OCI-LY1 (cell line): Measurements from ENCODE around the gene QRICH1.

Experiments
- H2AFZ ChIP-seq: fragments of 200-600 bp; sonication (generic), shearing (Covaris generic); 2 replicates; pipeline ENCODE4 v1.6.0; 2014; ENCODE audit warnings: antibody characterized with exemption, mild to moderate bottlenecking, low read length
- H3F3A ChIP-seq: fragments of 200-600 bp; sonication (generic), shearing (Covaris generic); 2 replicates; pipeline ENCODE4 v1.6.0; 2014; ENCODE audit warnings: mild to moderate bottlenecking, antibody characterized with exemption, low read length, moderate library complexity; ENCODE audit not compliant: insufficient read depth
- H3K27ac ChIP-seq: fragments of 200-600 bp; sonication (generic); 2 replicates; pipeline ENCODE4 v1.5.1; 2014; ENCODE audit warnings: low read length, mixed run types, mild to moderate bottlenecking, low read depth; ENCODE audit not compliant: poor library complexity, severe bottlenecking
- H3K27me3 ChIP-seq: fragments of 200-600 bp; sonication (generic); 2 replicates; pipeline ENCODE4 v1.6.0; 2014; ENCODE audit warnings: antibody characterized with exemption, mild to moderate bottlenecking, low read length, moderate library complexity; ENCODE audit not compliant: insufficient read depth
- H3K36me3 ChIP-seq: fragments of 200-600 bp; sonication (generic); 2 replicates; pipeline ENCODE4 v1.6.1; 2014; ENCODE audit warnings: mild to moderate bottlenecking, antibody characterized with exemption, low read length, moderate library complexity, mixed read lengths; ENCODE audit not compliant: insufficient read depth
- H3K4me1 ChIP-seq: fragments of 200-600 bp; sonication (generic); 2 replicates; pipeline ENCODE4 v1.5.1; 2014; ENCODE audit warnings: mild to moderate bottlenecking, low read length, moderate library complexity; ENCODE audit not compliant: insufficient read depth, severe bottlenecking
- H3K4me2 ChIP-seq: fragments of 200-600 bp; sonication (generic), shearing (Covaris generic); 2 replicates; pipeline ENCODE4 v1.6.1; 2014; ENCODE audit warnings: low read length
- H3K4me3 ChIP-seq: fragments of 200-600 bp; sonication (generic); 2 replicates; pipeline ENCODE4 v1.5.1; 2014; ENCODE audit warnings: low read length, low read depth, mild to moderate bottlenecking, mixed read lengths; ENCODE audit not compliant: poor library complexity, severe bottlenecking
- H3K79me2 ChIP-seq: fragments of 200-600 bp; shearing (Covaris generic); 2 replicates; pipeline ENCODE4 v1.6.1; 2016; ENCODE audit warnings: mixed run types, low read length, mixed read lengths; ENCODE audit not compliant: insufficient read depth
- H3K9ac ChIP-seq: fragments of 200-600 bp; sonication (generic), shearing (Covaris generic); 2 replicates; pipeline ENCODE4 v1.6.1; 2014; ENCODE audit warnings: mild to moderate bottlenecking, low read length, mixed read lengths
- H3K9me2 ChIP-seq: fragments of 200-600 bp; sonication (generic), shearing (Covaris generic); 2 replicates; pipeline ENCODE4 v1.6.1; 2014; ENCODE audit warnings: low read depth, mild to moderate bottlenecking, low read length, mixed read lengths
- H3K9me3 ChIP-seq: fragments of 200-600 bp; shearing (Covaris generic); 2 replicates; pipeline ENCODE4 v1.6.1; 2014; ENCODE audit warnings: low read length, mixed read lengths
- H4K20me1 ChIP-seq: fragments of 200-600 bp; sonication (generic), shearing (Covaris generic); 2 replicates; pipeline ENCODE4 v1.6.0; 2016; ENCODE audit warnings: mild to moderate bottlenecking, low read length; ENCODE audit not compliant: insufficient read depth
- EZH2 ChIP-seq: fragments of 200-600 bp; sonication (generic), shearing (Covaris generic); IDR thresholded peaks from 2 replicates; pipeline ENCODE4 v1.8.0; 2017; ENCODE audit warnings: borderline replicate concordance, mixed run types, mild to moderate bottlenecking, antibody characterized with exemption, low read length, moderate library complexity, mixed read lengths
- TF ChIP-seq, protein P1 (sequence below): fragments of 200-600 bp; sonication (generic), shearing (Covaris generic); IDR thresholded peaks from 2 replicates; pipeline ENCODE4 v1.5.1; 2017; ENCODE audit warnings: mild to moderate bottlenecking, antibody characterized with exemption, low read length, moderate library complexity, mixed read lengths

The QRICH1 gene

GRCh38 chr3:48999085-48999858 lies 94.6 kb downstream of the QRICH1 start:
- H3K4me3 ChIP-seq: no peak overlapping the region
- no peak overlapping the region for H3K9ac ChIP-seq
- no peak overlapping the region for H3K27ac ChIP-seq

DNA sequence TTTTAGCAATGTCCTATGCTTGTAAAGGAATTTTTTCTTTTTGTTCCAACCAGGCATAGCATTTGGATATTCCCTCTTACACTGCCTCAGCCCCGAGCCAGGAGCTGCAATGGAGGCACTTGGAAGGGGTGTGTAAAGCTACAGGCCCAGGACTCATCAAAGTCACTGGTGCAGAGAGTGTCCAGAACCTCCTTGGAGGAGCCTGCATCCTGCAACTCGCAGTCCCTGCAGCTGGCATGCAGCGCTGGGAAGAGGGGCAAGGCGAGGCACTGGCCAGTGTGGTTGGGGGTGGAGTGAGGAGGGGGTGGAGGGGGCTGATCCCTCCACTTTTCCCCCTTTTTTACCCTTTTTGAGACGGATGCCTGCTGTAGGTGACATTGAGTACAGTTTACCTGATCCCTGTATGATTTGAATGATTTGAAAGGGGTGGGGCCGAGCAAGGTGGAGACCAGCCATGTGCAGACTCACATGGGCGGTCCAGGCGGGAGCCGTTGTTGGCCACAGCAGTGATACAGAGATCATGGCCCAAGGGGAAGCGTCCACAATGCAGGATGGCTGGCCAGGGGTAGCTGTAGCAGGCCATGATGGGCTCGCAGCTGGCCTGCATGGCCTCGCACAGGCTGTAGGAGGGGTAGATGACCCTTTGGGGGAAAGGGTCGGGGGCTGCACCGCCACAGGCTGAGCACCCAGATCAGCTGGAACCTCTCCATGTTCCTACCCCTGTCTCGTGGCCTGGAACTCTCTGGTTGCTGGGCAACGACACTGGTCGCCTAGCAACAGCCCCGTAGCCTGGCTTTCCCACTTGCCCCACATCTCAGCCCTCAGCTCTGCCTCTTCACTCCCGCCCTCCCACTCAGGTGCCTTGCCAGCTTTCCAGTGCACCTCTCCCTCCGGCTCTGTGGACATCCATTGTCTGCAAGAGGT lies 95.9 kb downstream of the QRICH1 start:
- no peaks in the 10 kb centered on the region for H3F3A ChIP-seq
- H3K4me1 ChIP-seq: no peaks in the 10 kb centered on the region
- H3K36me3 ChIP-seq: peaks cover 19% of the 10 kb centered on the region; the same call in 1 of the 2 replicates
- H4K20me1 ChIP-seq: no peaks in the 10 kb centered on the region
- H3K4me2 ChIP-seq: no peak overlapping the region
- H3K9me3 ChIP-seq: no peaks in the 10 kb centered on the region
- H3K9me2 ChIP-seq: no peaks in the 10 kb centered on the region
- TF ChIP-seq, protein P1, sequence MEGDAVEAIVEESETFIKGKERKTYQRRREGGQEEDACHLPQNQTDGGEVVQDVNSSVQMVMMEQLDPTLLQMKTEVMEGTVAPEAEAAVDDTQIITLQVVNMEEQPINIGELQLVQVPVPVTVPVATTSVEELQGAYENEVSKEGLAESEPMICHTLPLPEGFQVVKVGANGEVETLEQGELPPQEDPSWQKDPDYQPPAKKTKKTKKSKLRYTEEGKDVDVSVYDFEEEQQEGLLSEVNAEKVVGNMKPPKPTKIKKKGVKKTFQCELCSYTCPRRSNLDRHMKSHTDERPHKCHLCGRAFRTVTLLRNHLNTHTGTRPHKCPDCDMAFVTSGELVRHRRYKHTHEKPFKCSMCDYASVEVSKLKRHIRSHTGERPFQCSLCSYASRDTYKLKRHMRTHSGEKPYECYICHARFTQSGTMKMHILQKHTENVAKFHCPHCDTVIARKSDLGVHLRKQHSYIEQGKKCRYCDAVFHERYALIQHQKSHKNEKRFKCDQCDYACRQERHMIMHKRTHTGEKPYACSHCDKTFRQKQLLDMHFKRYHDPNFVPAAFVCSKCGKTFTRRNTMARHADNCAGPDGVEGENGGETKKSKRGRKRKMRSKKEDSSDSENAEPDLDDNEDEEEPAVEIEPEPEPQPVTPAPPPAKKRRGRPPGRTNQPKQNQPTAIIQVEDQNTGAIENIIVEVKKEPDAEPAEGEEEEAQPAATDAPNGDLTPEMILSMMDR: no peak
- TF ChIP-seq EZH2: no peak
- H3K4me3 ChIP-seq: no peak overlapping the region
- H3K27me3 ChIP-seq: no peaks in the 10 kb centered on the region
- H3K9ac ChIP-seq: no peak overlapping the region
- no peak overlapping the region for H2AFZ ChIP-seq
- no peaks in the 10 kb centered on the region for H3K79me2 ChIP-seq
- H3K27ac ChIP-seq: no peak overlapping the region

More at GRCh38 chr3:48999085-48999858, 94.6 kb downstream of the QRICH1 start:
- H3K36me3 ChIP-seq: peaks cover 14% of the 10 kb centered on the region; the same call in 1 of the 2 replicates
- H3K4me1 ChIP-seq: no peaks in the 10 kb centered on the region
- no peaks in the 10 kb centered on the region for H3K9me3 ChIP-seq
- H3K9me2 ChIP-seq: no peaks in the 10 kb centered on the region
- H4K20me1 ChIP-seq: no peaks in the 10 kb centered on the region
- H3K79me2 ChIP-seq: no peaks in the 10 kb centered on the region
- H3K27me3 ChIP-seq: no peaks in the 10 kb centered on the region
- no peak overlapping the region for H2AFZ ChIP-seq
- H3K4me2 ChIP-seq: no peak overlapping the region
- no peaks in the 10 kb centered on the region for H3F3A ChIP-seq
- no peak for TF ChIP-seq EZH2
- TF ChIP-seq, protein P1: no peak

- Histone ChIP-seq H3K4me1 (peaks cover under 1% of the 10 kb centered on the region), H4K20me1 (no peaks in the 10 kb centered on the region), H3F3A (no peaks in the 10 kb centered on the region), H3K79me2 (no peaks in the 10 kb centered on the region), H3K4me3 (no peak overlapping the region), H3K27ac (no peak overlapping the region), H3K36me3 (peaks cover 19% of the 10 kb centered on the region; the same call in 1 of the 2 replicates), H3K4me2 (no peak overlapping the region), H3K9ac (no peak overlapping the region), H3K27me3 (no peaks in the 10 kb centered on the region), H2AFZ (no peak overlapping the region), H3K9me2 (no peaks in the 10 kb centered on the region), H3K9me3 (no peaks in the 10 kb centered on the region)
- TF ChIP-seq EZH2: no peak
- TF ChIP-seq, protein P1: no peak
Observed at GRCh38 chr3:48997102-48997635, 96.7 kb downstream of the QRICH1 start.
